Mucosa of gallbladder (tissue), 1 donor: ENCODE data around the gene MIEF1. TPM values are rescaled to one million over a fixed set of nuclear protein-coding genes. Genes with fewer than 3 reads are reported as not detected.
"Not testable (repeated sequence)": the region's sequence is repeated elsewhere in the genome, so short reads cannot be mapped to it uniquely, and the experiment has no call there.

ENCODE experiments used
- DNase-seq: peaks from one replicate; pipeline ENCODE4 v3.0.0-alpha.2; 2020; ENCODE audit warnings: low spot score
- total RNA-seq: library from RNA; stranded (reverse); gene quantifications from one replicate; pipeline ENCODE4 v1.2.1, GENCODE V29; 2021
- donor health status: DM: no; HTN: no; CAD: no.

The MIEF1 gene
- total RNA-seq, 1 donor from 2014 or later: 24.1 TPM

GRCh38 chr22:39489094-39490068 lies 12.7 kb upstream of the MIEF1 start:
- no peak for DNase-seq

- DNase-seq: peak; percentile 77
Measured at GRCh38 chr22:39490135-39490798, 11.8 kb upstream of the MIEF1 start.

DNA sequence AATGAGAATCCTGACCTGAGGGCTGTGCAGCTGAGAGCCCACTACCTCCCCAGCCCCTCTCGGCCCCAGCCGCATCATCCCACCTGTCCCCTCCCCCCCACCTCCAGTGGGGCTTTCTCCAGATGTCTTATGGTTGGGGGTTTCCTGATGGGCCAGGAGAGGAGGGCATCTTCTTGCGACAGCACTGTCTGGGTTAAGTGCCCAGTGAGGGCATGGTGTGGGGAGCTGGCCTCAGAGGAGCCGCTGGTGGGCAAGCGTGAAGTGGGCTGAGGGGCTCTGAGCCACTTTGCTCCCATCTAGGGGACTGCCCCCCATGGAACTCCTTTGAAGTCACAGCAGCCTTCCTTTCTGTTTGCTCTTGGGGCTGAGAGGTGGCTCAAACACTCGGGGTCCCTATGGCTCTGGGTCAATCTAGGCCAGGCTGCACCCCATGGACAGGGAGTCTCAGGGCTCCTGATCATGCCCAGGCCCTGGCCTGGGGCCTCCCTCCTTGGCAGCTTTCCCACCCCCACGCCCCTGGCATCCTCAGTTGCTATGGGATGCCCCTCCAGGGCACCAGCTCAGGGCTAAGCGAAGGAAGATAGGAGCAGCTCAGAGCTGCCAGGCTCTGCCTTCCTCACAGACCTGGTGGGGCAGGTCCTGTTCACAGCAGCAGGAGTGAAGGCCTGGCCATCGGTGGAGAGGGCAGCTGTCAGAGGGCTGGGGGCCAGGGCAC lies 11.0 kb upstream of the MIEF1 start:
- no peak for DNase-seq

- no peak for DNase-seq
Measured at GRCh38 chr22:39491696-39492095, 10.4 kb upstream of the MIEF1 start.

DNA sequence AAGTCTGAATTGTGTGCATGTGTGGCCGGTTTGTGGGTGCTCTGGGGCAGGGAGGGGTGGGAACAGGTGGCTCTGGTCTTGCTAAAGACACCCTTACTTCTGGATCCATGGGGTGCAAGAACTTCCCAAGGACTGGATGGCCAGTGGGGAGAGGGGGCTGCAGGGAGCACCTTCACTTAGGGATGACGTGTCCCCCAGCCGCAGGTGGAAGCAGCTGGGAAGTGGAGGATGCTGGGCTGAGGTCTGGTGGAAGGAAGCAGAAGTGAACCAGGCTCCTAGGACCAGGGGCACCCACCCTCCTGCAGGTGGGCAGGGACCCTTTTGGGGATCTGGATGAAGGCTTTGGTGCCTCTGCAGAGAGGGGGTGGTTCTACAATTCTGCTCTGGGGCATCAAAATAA lies 9.9 kb upstream of the MIEF1 start:
- no peak for DNase-seq

DNA sequence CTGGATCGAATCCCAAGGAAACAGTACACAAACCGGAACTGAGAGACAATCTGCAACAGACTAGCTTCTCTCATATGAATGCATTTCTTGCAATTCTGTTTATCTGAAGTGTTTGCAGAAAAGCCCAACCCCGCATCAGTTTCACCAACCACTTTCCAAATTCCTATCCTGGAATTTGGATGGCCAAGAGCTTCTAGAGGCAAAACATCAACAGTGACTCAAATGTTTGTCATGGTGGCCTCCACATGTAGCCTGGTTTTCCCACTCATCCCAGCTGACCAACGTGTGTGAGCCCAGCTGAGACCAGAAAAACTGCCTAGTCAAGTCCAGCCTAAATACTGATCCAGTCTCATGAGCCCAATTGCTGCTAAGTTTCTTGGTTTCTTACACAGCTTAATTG lies 8.3 kb upstream of the MIEF1 start:
- no peak for DNase-seq

- no peak for DNase-seq
Measured at GRCh38 chr22:39494471-39495120, 7.5 kb upstream of the MIEF1 start.

GRCh38 chr22:39496131-39496838 lies 5.8 kb upstream of the MIEF1 start:
- DNase-seq: peak; percentile 70

DNA sequence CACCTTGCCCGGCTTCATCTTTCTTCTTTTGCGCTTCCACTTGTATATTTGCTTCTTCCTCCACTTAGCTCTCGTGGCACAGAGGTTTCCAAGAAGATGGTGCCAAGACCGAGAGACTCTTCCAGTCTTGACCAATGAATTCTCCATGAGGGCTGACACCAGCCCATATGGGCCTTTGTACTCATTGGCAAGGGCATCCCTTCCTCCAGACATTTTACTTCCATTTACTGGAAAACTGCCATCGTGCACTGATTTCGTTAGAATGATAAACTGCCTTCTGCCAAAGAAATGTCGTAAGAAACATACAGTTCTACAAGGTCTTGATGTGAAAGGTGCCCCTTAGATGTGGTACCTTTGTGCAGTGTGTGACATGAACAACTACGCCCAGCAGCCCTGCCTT lies 4.7 kb upstream of the MIEF1 start:
- DNase-seq: no peak

DNA sequence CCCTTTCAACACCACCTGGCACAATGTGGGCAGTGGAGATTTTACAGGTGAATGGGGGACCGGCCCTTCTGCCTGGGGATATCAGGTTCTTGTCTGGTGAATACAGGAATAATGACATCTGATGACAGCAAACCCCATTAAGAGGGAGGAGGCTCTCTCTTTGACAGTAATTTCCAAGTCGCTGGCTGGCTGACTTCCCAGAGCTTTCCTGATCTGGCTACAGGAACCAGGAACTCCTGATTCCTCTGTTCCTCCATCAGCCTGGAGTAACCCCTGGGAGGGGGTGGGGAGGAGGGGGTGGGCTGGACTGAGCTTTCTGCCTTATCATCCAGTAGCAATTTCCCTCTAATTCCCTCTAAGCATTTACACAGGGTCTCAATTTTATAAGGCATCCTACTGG lies 3.7 kb upstream of the MIEF1 start:
- no peak for DNase-seq

DNA sequence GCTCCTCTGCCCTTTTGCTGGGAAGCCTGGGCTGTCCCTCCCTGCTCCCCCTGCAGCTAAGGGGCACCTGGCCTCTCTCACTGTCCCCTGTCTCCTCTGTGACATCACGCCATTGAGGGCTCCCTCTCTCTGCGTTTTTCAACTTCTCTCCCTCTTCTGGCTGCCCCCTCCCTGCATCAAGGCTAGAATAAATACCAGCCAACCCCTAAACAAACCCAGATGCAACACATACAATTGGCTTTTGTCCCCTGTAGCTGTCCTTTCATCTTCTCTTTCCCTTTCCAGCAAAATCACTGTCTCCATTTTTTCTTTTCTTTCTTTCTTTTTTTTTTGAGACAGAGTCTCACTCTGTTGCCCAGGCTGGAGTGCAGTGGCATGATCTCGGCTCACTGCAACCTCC lies 3.3 kb upstream of the MIEF1 start:
- no peak for DNase-seq

DNA sequence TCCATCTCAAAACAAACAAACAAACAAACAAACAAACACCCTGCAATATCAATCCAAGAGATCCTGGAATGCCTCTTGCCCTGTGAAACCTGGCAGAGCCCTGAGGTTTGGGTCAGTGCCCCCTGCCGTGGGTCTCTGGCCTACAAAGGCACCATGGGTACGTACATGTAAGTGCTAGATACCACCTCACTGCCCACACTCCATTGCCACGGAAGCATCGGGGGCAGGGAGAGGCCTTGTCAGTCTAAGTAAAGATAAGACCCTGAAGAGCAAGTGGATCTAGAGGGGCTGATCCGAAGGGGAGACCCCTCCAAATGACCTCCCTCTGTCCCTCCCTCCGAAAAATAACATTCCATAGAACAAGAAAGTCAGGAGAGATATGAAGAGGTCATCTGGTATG lies 2.0 kb upstream of the MIEF1 start:
- DNase-seq: no peak

- no peak for DNase-seq
Measured at GRCh38 chr22:39501644-39502108, 414 bp upstream of the MIEF1 start.

GRCh38 chr22:39502789-39503409 lies 809 bp downstream of the MIEF1 start:
- no peak for DNase-seq

- no peak for DNase-seq
Measured at GRCh38 chr22:39503630-39504029, 1.5 kb downstream of the MIEF1 start.

GRCh38 chr22:39504071-39504470 lies 2.0 kb downstream of the MIEF1 start:
- DNase-seq: no peak

GRCh38 chr22:39507021-39507420 lies 4.9 kb downstream of the MIEF1 start:
- DNase-seq: not testable (repeated sequence)

GRCh38 chr22:39508393-39508792 lies 6.3 kb downstream of the MIEF1 start:
- no peak for DNase-seq

GRCh38 chr22:39510529-39511149 lies 8.5 kb downstream of the MIEF1 start:
- DNase-seq: no peak

GRCh38 chr22:39511226-39511625 lies 9.1 kb downstream of the MIEF1 start:
- DNase-seq: no peak
